K562 (cell line): Measurements from ENCODE around the gene YPEL2. TPM values are rescaled to one million over a fixed set of nuclear protein-coding genes. Genes with fewer than 3 reads are reported as not detected.

ENCODE experiments used
- ARID1B ChIP-seq: fragments of 450-650 bp; IDR thresholded peaks from 2 replicates; pipeline ENCODE4 v1.6.1; 2016; ENCODE audit warnings: antibody characterized with exemption, mild to moderate bottlenecking, inconsistent platforms
- ATF2 ChIP-seq: sonication (generic); formaldehyde crosslinking; IDR thresholded peaks from 2 replicates; pipeline ENCODE4 v1.8.1; 2022; ENCODE audit warnings: missing genetic modification reagents
- CHD1 ChIP-seq: fragments of 200-600 bp; sonication (generic); IDR thresholded peaks from one replicate; pipeline ENCODE4 v1.6.1; 2012; ENCODE audit warnings: mild to moderate bottlenecking, moderate library complexity, low read length, inconsistent platforms
- HDAC6 ChIP-seq: IDR thresholded peaks from 2 replicates; pipeline ENCODE4 v1.6.1; 2012; ENCODE audit warnings: low read depth, mild to moderate bottlenecking, control low read depth, inconsistent platforms, low read length, moderate library complexity
- HNRNPLL ChIP-seq: fragments of 200-400 bp; formaldehyde crosslinking; IDR thresholded peaks from 2 replicates; pipeline ENCODE4 v1.6.1; 2017; ENCODE audit warnings: low read length, low read depth, mild to moderate bottlenecking; ENCODE audit not compliant: poor library complexity, severe bottlenecking
- HOXB6 ChIP-seq: fragments of 250-450 bp; sonication (Bioruptor Pico); IDR thresholded peaks from 2 replicates; pipeline ENCODE4 v1.5.1; 2022; ENCODE audit warnings: mild to moderate bottlenecking, borderline replicate concordance
- MAZ ChIP-seq, 2 experiments: fragments of 450-650 bp in 1 of 2; sonication (generic) in 1 of 2; formaldehyde crosslinking; IDR thresholded peaks in 1 of 2; conservative IDR thresholded peaks in 1 of 2; 2 replicates each; pipeline versions ENCODE4 v1.4.0 to v1.5.0; 2020; ENCODE audit warnings: mild to moderate bottlenecking in 1 of 2, missing genetic modification reagents in 1 of 2
- RREB1 ChIP-seq: fragments of 250-450 bp; sonication (Bioruptor Pico); IDR thresholded peaks from 2 replicates; pipeline ENCODE4 v1.4.0; 2020
- SFPQ ChIP-seq: fragments of 200-400 bp; formaldehyde crosslinking; IDR thresholded peaks from 2 replicates; pipeline ENCODE4 v1.6.1; 2017; ENCODE audit warnings: mild to moderate bottlenecking, low read depth, low read length, moderate library complexity
- ZBED1 ChIP-seq: IDR thresholded peaks from 2 replicates; pipeline ENCODE4 v1.6.1; 2014
- ZNF253 ChIP-seq: fragments of 250-450 bp; sonication (Bioruptor Pico); conservative IDR thresholded peaks from 2 replicates; pipeline ENCODE4 v1.6.1; 2021; ENCODE audit warnings: mild to moderate bottlenecking
- ZNF282 ChIP-seq: sonication (generic); formaldehyde crosslinking; IDR thresholded peaks from 2 replicates; pipeline ENCODE4 v1.8.1; 2023; ENCODE audit warnings: missing genetic modification reagents
- polyA plus RNA-seq, 8 experiments: library from polyadenylated mRNA; depleted of rRNA in 4 of 8; stranded (reverse) in 5 of 8; unstranded in 3 of 8; fragments of >200 nt; fragmentation: Nextera tagmentation in 2 of 8; fragmentation: Illumina TruSeq in 1 of 8; extraction: Ambion mirVana in 2 of 8; extraction: Trizol in 1 of 8; gene quantifications; 2 replicates each; pipeline versions ENCODE4 v1.2.1 to v1.2.3, GENCODE V29; 2011 to 2014; ENCODE audit warnings: inconsistent platforms in 1 of 8, missing spikeins in 1 of 8
- total RNA-seq, 7 experiments: library from RNA; depleted of rRNA in 6 of 7; stranded (reverse); fragments of >200 nt in 6 of 7; fragmentation: Illumina TruSeq in 2 of 7; extraction: Trizol in 2 of 7; gene quantifications; 2 replicates each; pipeline versions ENCODE4 v1.2.1 to v1.2.3, GENCODE V29; 2011 to 2021; ENCODE audit warnings: low replicate concordance in 1 of 7
- TF ChIP-seq, protein P1 (sequence below): fragments of 200-800 bp; sonication (Bioruptor generic); IDR thresholded peaks from 2 replicates; pipeline ENCODE4 v1.6.1; 2016; ENCODE audit warnings: missing genetic modification characterization, missing compliant biosample characterization

Gene YPEL2
- total and polyA plus RNA-seq, 9 of the 15 experiments (the other 6 are each of a cell fraction or from before 2014, with no cell fraction given): 0.11 to 2.4 (median 0.47) TPM

DNA sequence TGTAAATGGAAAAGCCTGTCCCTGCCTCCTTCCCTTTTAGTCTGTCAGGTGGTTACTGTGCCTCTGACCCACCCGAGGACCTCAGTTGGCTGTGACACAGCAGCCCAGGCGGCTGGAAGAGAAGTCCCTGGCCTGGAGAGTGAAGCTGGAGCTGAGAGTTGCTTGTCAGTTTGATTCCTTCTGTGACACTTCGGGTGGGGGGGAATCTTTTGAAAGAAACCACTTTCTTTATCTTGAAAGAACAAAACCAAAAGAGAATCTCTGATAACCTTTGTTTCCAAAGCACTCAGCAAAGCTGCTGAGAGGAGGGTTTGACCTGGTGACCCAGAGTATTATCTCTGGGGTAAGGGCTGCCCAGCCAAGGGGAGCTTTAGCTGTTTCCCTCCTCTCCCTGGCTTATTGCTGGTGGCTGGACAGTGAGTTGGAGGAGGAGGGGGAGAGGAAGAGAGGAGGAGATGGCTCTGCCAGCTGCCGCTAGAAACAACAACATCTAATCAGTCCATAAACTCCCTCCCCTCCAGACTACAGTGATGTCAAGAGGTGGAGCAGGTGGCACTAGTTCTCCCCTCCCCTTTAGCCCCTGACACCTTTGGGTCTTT is 34.0 kb downstream of the YPEL2 start (continued):
- TF ChIP-seq ZBED1 (0 out of 2 replicates have a peak, but pooled peaks have one; percentile 63), MAZ (CRISPR knock-in tag; conservative IDR thresholded peaks at IDR 0.05 in 1 of 2, IDR thresholded peaks at IDR 0.05 in 1 of 2) (peak; percentile 41 to 87; a peak in 2 of 4 replicates), CHD1 (no peak), RREB1 (CRISPR knock-in tag) (no peak), ZNF253 (CRISPR knock-in tag) (no peak), ZNF282 (CRISPR knock-in tag) (no peak), SFPQ (no peak), HNRNPLL (no peak), HOXB6 (CRISPR knock-in tag) (no peak), HDAC6 (no peak), ARID1B (peak; percentile 97), ATF2 (CRISPR knock-in tag) (no peak)
- TF ChIP-seq, protein P1, sequence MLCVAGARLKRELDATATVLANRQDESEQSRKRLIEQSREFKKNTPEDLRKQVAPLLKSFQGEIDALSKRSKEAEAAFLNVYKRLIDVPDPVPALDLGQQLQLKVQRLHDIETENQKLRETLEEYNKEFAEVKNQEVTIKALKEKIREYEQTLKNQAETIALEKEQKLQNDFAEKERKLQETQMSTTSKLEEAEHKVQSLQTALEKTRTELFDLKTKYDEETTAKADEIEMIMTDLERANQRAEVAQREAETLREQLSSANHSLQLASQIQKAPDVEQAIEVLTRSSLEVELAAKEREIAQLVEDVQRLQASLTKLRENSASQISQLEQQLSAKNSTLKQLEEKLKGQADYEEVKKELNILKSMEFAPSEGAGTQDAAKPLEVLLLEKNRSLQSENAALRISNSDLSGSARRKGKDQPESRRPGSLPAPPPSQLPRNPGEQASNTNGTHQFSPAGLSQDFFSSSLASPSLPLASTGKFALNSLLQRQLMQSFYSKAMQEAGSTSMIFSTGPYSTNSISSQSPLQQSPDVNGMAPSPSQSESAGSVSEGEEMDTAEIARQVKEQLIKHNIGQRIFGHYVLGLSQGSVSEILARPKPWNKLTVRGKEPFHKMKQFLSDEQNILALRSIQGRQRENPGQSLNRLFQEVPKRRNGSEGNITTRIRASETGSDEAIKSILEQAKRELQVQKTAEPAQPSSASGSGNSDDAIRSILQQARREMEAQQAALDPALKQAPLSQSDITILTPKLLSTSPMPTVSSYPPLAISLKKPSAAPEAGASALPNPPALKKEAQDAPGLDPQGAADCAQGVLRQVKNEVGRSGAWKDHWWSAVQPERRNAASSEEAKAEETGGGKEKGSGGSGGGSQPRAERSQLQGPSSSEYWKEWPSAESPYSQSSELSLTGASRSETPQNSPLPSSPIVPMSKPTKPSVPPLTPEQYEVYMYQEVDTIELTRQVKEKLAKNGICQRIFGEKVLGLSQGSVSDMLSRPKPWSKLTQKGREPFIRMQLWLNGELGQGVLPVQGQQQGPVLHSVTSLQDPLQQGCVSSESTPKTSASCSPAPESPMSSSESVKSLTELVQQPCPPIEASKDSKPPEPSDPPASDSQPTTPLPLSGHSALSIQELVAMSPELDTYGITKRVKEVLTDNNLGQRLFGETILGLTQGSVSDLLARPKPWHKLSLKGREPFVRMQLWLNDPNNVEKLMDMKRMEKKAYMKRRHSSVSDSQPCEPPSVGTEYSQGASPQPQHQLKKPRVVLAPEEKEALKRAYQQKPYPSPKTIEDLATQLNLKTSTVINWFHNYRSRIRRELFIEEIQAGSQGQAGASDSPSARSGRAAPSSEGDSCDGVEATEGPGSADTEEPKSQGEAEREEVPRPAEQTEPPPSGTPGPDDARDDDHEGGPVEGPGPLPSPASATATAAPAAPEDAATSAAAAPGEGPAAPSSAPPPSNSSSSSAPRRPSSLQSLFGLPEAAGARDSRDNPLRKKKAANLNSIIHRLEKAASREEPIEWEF (CRISPR knock-in tag): no peak
